AG04450 (cell line): ENCODE results near the gene KRT4. TPM values are rescaled to one million over a fixed set of nuclear protein-coding genes. Genes with fewer than 3 reads are reported as not detected.

ENCODE experiments used
- CTCF ChIA-PET: fragments of 300-600, 350-600 bp; formaldehyde crosslinking; extraction: SDS; loops from one replicate; lab custom pipeline; 2022; ENCODE audit warnings: antibody characterized with exemption, inconsistent platforms; lab: Charles Lee
- POLR2A ChIA-PET: fragments of 350-600 bp; formaldehyde crosslinking; extraction: SDS; loops from one replicate; lab custom pipeline; 2021; ENCODE audit warnings: antibody characterized with exemption, inconsistent platforms; lab: Yijun Ruan, JAX
- DNase-seq: peaks from one replicate; pipeline ENCODE4 v3.0.0-alpha.2; 2011; ENCODE audit warnings: low read depth, low spot score
- H3K27ac ChIP-seq: one replicate; pipeline ENCODE4 v1.5.1; 2012; ENCODE audit warnings: low read depth, low read length, control low read depth
- H3K27me3 ChIP-seq: one replicate; pipeline ENCODE4 v1.6.0; 2012; ENCODE audit warnings: low read length; ENCODE audit not compliant: control insufficient read depth, insufficient read depth
- H3K4me3 ChIP-seq: 2 replicates; pipeline ENCODE4 v1.5.1; 2011; ENCODE audit warnings: mild to moderate bottlenecking, low read depth, low read length, control low read depth
- H3K9me3 ChIP-seq: 2 replicates; pipeline ENCODE4 v1.5.1; 2012; ENCODE audit warnings: low read length; ENCODE audit not compliant: control insufficient read depth, insufficient read depth
- polyA plus RNA-seq: library from polyadenylated mRNA; depleted of rRNA; stranded (reverse); fragments of >200 nt; gene quantifications from 2 replicates; pipeline ENCODE4 v1.2.3, GENCODE V29; 2011
- TF ChIP-seq, protein P1 (sequence below): IDR thresholded peaks from 2 replicates; pipeline ENCODE4 v1.5.1; 2011; ENCODE audit warnings: low read depth, low read length, control low read depth, inconsistent platforms

KRT4 gene
- polyA plus RNA-seq, 1 experiment, result 0.16 TPM

DNA sequence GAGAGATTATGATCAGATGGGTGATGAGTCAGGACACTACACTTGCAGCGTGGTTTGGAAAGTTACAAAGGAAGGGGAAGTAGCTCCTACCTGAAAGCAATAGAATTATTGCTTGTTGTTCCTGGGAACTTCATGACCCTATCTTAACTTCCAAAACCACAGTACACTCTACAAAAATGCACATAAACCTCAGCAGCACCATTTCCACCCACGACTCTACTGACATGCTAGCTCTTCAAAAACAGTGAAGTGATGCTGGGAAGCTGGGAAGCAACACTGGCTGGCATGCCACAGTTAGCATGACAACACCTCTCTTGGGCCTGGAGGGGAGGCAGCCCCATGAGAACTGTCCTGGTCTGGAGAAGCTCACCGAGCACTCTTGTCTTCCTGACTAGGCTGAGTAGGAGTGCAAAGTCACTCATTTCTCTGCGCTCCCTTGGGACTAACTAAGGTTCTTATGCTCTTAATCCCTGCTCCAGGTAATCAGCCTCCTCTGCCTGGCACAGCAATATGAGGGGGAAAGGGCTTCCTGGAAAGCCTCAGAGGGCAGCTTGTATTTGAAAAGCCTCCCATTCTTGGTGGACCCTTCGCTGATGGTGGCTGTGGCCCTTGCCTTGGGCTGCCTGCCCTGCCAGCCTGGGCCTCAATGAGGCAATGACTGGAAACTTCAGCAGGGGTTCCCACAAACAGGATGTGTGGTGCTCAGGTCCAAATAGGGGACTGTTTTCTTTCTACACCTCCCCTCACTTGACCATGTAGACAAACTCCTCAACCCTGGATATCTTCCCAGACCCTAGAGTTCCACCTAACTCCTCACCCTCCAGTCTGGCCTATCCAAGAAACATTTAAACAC lies 19.2 kb downstream of the KRT4 start:
- Histone ChIP-seq H3K4me3 (no peak overlapping the region), H3K27ac (no peak overlapping the region), H3K27me3 (peaks cover 14% of the 10 kb centered on the region), H3K9me3 (no peaks in the 10 kb centered on the region; the same call in 1 of the 2 replicates)
- DNase-seq, result no peak
- TF ChIP-seq, protein P1, sequence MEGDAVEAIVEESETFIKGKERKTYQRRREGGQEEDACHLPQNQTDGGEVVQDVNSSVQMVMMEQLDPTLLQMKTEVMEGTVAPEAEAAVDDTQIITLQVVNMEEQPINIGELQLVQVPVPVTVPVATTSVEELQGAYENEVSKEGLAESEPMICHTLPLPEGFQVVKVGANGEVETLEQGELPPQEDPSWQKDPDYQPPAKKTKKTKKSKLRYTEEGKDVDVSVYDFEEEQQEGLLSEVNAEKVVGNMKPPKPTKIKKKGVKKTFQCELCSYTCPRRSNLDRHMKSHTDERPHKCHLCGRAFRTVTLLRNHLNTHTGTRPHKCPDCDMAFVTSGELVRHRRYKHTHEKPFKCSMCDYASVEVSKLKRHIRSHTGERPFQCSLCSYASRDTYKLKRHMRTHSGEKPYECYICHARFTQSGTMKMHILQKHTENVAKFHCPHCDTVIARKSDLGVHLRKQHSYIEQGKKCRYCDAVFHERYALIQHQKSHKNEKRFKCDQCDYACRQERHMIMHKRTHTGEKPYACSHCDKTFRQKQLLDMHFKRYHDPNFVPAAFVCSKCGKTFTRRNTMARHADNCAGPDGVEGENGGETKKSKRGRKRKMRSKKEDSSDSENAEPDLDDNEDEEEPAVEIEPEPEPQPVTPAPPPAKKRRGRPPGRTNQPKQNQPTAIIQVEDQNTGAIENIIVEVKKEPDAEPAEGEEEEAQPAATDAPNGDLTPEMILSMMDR, result no peak
- ChIA-PET POLR2A (no interaction called here), CTCF (no interaction called here)

- no peaks in the 10 kb centered on the region; the same call in 1 of the 2 replicates for H3K9me3 ChIP-seq
- no peak for DNase-seq
- TF ChIP-seq, protein P1, result no peak
- no peak overlapping the region for H3K4me3 ChIP-seq
- H3K27me3 ChIP-seq, result peaks cover 25% of the 10 kb centered on the region
- H3K27ac ChIP-seq, result no peak overlapping the region
- ChIA-PET CTCF (no interaction called here), POLR2A (no interaction called here)
These were observed 21.5 kb downstream of the KRT4 start for GRCh38 chr12:52792185-52793029.

DNA sequence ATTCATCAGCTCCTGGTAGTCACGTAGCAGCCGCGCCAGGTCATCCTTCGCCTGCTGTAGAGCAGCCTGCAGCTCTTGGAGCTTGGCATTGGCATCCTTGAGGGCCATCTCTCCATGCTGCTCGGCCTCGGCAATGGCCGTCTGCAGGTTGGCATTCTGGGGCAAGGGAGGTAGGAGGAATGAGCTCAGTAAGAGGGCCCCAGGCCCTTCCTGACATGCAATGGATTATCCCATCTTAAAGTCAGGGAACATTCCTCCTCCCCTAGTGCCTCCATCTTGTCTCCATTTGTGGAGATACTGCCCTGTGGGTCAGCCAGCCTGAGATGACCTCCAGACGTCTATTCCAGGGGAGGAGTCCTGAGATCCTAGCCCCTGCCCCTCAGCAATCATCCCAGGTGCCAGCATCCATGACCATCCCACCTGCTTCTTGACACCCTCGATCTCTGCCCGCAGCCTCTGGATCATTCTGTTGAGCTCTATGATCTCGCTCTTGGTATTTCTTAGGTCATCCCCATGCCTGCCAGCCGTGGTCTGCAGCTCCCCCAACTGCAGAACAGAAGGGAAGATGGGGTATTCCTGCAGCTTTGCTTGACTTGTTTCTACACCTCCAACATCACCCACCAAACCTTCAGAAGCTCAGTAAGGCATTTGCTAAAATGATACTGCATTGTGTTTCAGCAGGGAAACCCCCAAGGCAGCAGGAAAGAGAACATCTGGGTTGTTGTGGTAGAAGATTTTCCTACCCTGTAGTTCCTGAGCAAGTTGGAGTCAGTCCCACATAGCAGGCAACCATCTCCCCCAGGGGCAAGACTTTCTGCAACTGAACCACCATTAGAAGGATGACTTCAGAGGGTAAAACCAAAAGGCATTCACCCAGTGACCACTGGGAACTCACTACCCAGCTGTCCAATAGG lies 22.4 kb downstream of the KRT4 start:
- CTCF ChIA-PET, result no interaction called here
- Histone ChIP-seq H3K27me3 (peaks cover 28% of the 10 kb centered on the region), H3K27ac (no peak overlapping the region), H3K9me3 (no peaks in the 10 kb centered on the region; the same call in 1 of the 2 replicates), H3K4me3 (no peak overlapping the region)
- no peak for DNase-seq
- POLR2A ChIA-PET, result no interaction called here
- TF ChIP-seq, protein P1, result no peak

GRCh38 chr12:52790427-52791270 lies 23.3 kb downstream of the KRT4 start:
- ChIA-PET CTCF (no interaction called here), POLR2A (no interaction called here)
- H3K27me3 ChIP-seq, result peaks cover 28% of the 10 kb centered on the region
- no peak overlapping the region for H3K4me3 ChIP-seq
- H3K9me3 ChIP-seq, result no peaks in the 10 kb centered on the region; the same call in 1 of the 2 replicates
- TF ChIP-seq, protein P1, result no peak
- H3K27ac ChIP-seq, result no peak overlapping the region
- no peak for DNase-seq
